Cardiac muscle cell (in vitro differentiated cells and primary cell): Measurements from ENCODE around the gene RFPL4AL1. TPM values are rescaled to one million over a fixed set of nuclear protein-coding genes. Genes with fewer than 3 reads are reported as not detected.
"Not testable (repeated sequence)": the region's sequence is repeated elsewhere in the genome, so short reads cannot be mapped to it uniquely, and the experiment has no call there.

ENCODE experiments used
- DNase-seq, 2 donors: peaks; one replicate each; pipeline versions ENCODE4 v3.0.0 to v3.0.0-alpha.2; 2010 to 2017; ENCODE audit warnings: low read depth in 1 of 2, low spot score in 1 of 2
- H3K27ac ChIP-seq: fragments of 200-600 bp; sonication (generic); 2 replicates; pipeline ENCODE4 v1.5.1; 2016
- H3K27me3 ChIP-seq: fragments of 200-600 bp; sonication (generic); 2 replicates; pipeline ENCODE4 v1.6.0; 2016; ENCODE audit warnings: control low read depth
- H3K36me3 ChIP-seq: fragments of 200-600 bp; sonication (generic); 2 replicates; pipeline ENCODE4 v1.5.1; 2016; ENCODE audit warnings: control low read depth
- H3K4me1 ChIP-seq: fragments of 200-600 bp; sonication (generic); 2 replicates; pipeline ENCODE4 v1.8.1; 2017; ENCODE audit warnings: low read depth, mild to moderate bottlenecking, mixed run types
- H3K4me3 ChIP-seq: fragments of 200-600 bp; sonication (generic); 2 replicates; pipeline ENCODE4 v1.5.1; 2016; ENCODE audit warnings: mild to moderate bottlenecking
- H3K9me3 ChIP-seq: fragments of 200-600 bp; sonication (generic); 2 replicates; pipeline ENCODE4 v1.5.1; 2017; ENCODE audit warnings: low read depth, mild to moderate bottlenecking, control low read depth
- polyA plus RNA-seq: library from polyadenylated mRNA; unstranded; fragments of >200 nt; fragmentation: Nextera tagmentation; extraction: Ambion mirVana; gene quantifications from 2 replicates; pipeline ENCODE4 v1.2.1, GENCODE V29; 2016
- total RNA-seq: library from RNA; depleted of rRNA; stranded (reverse); fragments of >200 nt; gene quantifications from 2 replicates; pipeline ENCODE4 v1.2.3, GENCODE V29; 2016
- TF ChIP-seq, protein P1 (sequence below): IDR thresholded peaks from 2 replicates; pipeline ENCODE4 v1.5.1; 2012; ENCODE audit warnings: low read depth, mild to moderate bottlenecking, low read length

The RFPL4AL1 gene
- not detected in 2 replicates for total RNA-seq
- polyA plus RNA-seq = not detected in 2 replicates

- not testable (repeated sequence) for H3K27me3 ChIP-seq, DNase-seq, H3K9me3 ChIP-seq, H3K36me3 ChIP-seq, H3K4me1 ChIP-seq, H3K27ac ChIP-seq, H3K4me3 ChIP-seq
These were observed at the start of gene RFPL4AL1 for GRCh38 chr19:55768818-55769217. TSS of gene RFPL4AL1 (plus strand) at chr19:55769118. CDS start at chr19:55771805, 2,687 bp downstream.

GRCh38 chr19:55720214-55720746 lies 48.6 kb upstream of the RFPL4AL1 start:
- Histone ChIP-seq H3K27ac (no peak overlapping the region), H3K36me3 (no peaks in the 10 kb centered on the region), H3K4me1 (no peaks in the 10 kb centered on the region), H3K27me3 (no peaks in the 10 kb centered on the region), H3K4me3 (no peak overlapping the region), H3K9me3 (no peaks in the 10 kb centered on the region)
- no peak for DNase-seq
- TF ChIP-seq, protein P1, sequence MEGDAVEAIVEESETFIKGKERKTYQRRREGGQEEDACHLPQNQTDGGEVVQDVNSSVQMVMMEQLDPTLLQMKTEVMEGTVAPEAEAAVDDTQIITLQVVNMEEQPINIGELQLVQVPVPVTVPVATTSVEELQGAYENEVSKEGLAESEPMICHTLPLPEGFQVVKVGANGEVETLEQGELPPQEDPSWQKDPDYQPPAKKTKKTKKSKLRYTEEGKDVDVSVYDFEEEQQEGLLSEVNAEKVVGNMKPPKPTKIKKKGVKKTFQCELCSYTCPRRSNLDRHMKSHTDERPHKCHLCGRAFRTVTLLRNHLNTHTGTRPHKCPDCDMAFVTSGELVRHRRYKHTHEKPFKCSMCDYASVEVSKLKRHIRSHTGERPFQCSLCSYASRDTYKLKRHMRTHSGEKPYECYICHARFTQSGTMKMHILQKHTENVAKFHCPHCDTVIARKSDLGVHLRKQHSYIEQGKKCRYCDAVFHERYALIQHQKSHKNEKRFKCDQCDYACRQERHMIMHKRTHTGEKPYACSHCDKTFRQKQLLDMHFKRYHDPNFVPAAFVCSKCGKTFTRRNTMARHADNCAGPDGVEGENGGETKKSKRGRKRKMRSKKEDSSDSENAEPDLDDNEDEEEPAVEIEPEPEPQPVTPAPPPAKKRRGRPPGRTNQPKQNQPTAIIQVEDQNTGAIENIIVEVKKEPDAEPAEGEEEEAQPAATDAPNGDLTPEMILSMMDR = no peak

GRCh38 chr19:55720801-55721200 lies 48.1 kb upstream of the RFPL4AL1 start:
- no peaks in the 10 kb centered on the region for H3K36me3 ChIP-seq
- H3K27me3 ChIP-seq = no peaks in the 10 kb centered on the region
- DNase-seq = no peak
- TF ChIP-seq, protein P1 = no peak
- no peak overlapping the region for H3K27ac ChIP-seq
- no peak overlapping the region for H3K4me3 ChIP-seq
- no peaks in the 10 kb centered on the region for H3K9me3 ChIP-seq
- no peaks in the 10 kb centered on the region for H3K4me1 ChIP-seq

DNA sequence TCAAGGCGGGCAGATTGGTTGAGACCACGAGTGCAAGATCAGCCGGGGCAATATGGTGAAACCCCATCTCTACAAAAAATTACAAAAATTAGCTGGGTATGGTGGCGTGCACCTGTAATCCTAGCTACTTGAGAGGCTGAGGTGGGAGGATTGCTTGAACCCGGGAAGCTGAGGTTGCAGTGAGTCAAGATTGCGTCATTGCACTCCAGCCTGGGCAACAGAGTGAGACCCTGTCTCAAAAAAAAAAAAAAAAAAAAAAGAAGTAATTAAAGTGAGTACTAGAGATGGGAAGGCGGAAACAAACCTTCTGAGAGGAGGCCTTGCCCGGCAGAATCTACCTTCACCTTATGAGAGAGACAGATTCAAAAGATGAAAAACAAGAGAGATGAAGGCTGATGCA lies 45.4 kb upstream of the RFPL4AL1 start:
- no peak overlapping the region for H3K4me3 ChIP-seq
- H3K36me3 ChIP-seq = no peaks in the 10 kb centered on the region
- no peak for DNase-seq
- no peaks in the 10 kb centered on the region for H3K4me1 ChIP-seq
- H3K9me3 ChIP-seq = no peaks in the 10 kb centered on the region
- H3K27ac ChIP-seq = no peak overlapping the region
- TF ChIP-seq, protein P1 = no peak
- no peaks in the 10 kb centered on the region for H3K27me3 ChIP-seq

DNA sequence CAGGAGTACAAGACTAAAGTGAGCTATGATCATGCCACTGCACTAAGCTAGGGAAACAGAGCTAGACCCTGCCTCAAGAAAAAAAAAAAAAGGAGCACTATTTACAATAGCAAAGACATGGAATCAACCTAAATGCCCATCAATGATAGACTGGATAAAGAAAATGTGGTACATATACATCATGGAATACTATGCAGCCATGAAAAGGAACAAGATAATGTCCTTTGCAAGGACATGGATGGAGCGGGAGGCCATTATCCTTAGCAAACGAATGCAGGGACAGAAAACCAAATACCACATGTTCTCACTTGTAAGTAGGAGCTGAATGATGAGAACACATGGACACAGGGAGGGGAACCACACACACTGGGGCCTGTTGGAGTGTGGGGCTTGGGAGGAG lies 38.5 kb upstream of the RFPL4AL1 start:
- H3K36me3 ChIP-seq, H3K9me3 ChIP-seq, H3K27me3 ChIP-seq, H3K4me3 ChIP-seq, H3K27ac ChIP-seq, DNase-seq, H3K4me1 ChIP-seq: not testable (repeated sequence)

- Histone ChIP-seq H3K4me3 (no peak within 1 kb of the TSS), H3K4me1 (no peaks in the 10 kb centered on the region), H3K27ac (no peak within 1 kb of the TSS), H3K36me3 (no peaks in the 10 kb centered on the region), H3K27me3 (no peaks in the 10 kb centered on the region), H3K9me3 (no peaks in the 10 kb centered on the region)
- TF ChIP-seq, protein P1 = no peak
- no peak for DNase-seq
These were observed 30.6 kb upstream of the RFPL4AL1 start, which contains the start of gene NLRP9 for GRCh38 chr19:55738302-55738701. TSS of gene NLRP9 (minus strand) at chr19:55738402. CDS start at chr19:55738374, 28 bp downstream.

- Histone ChIP-seq H3K27ac (no peak overlapping the region), H3K4me3 (no peak overlapping the region), H3K9me3 (peaks cover 4% of the 10 kb centered on the region), H3K36me3 (no peaks in the 10 kb centered on the region), H3K27me3 (no peaks in the 10 kb centered on the region), H3K4me1 (no peaks in the 10 kb centered on the region)
- TF ChIP-seq, protein P1 = no peak
- DNase-seq = no peak
These were observed 18.2 kb upstream of the RFPL4AL1 start for GRCh38 chr19:55750715-55751114.
